HEK293T (cell line): ENCODE results near the gene ARHGAP28.

Experiments
- ELF4 ChIP-seq: fragments of 450-650 bp; IDR thresholded peaks from 2 replicates; pipeline ENCODE4 v1.6.1; 2017; ENCODE audit warnings: antibody characterized with exemption
- FOXM1 ChIP-seq: fragments of 450-650 bp; IDR thresholded peaks from 2 replicates; pipeline ENCODE4 v1.6.1; 2017; ENCODE audit warnings: mild to moderate bottlenecking, borderline replicate concordance
- HDGF ChIP-seq: fragments of 450-650 bp; IDR thresholded peaks from 2 replicates; pipeline ENCODE4 v1.6.1; 2017; ENCODE audit warnings: antibody characterized with exemption, borderline replicate concordance
- LEF1 ChIP-seq: fragments of 450-650 bp; IDR thresholded peaks from 2 replicates; pipeline ENCODE4 v1.6.1; 2017; ENCODE audit warnings: mild to moderate bottlenecking, borderline replicate concordance
- SP1 ChIP-seq: fragments of 450-650 bp; IDR thresholded peaks from 2 replicates; pipeline ENCODE4 v1.6.1; 2017

DNA sequence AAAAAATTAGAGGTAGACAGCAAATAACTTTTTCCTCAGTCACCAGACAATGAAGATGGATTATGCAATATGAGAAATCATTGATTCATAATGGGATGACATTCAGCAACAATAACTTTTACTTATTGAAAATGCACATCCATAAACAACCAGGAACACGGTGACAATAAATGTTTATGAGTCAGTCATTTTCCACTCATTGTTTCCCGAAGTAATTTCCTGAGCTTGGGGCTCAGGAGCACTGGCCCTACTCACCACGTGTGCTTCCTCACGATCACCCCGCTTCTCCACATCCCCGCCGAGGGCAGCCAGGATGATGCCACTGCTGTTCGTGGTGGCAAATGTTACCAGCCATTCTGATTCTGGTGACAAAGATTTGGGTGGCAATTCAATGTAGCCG, 231.8 kb downstream of the ARHGAP28 start:
- TF ChIP-seq LEF1 (no peak), ELF4 (no peak), SP1 (no peak), FOXM1 (no peak), HDGF (no peak)
